ENCODE measurements around the gene FUS.
"Not testable (repeated sequence)": the region's sequence is repeated elsewhere in the genome, so short reads cannot be mapped to it uniquely, and the experiment has no call there.

The FUS gene

DNA sequence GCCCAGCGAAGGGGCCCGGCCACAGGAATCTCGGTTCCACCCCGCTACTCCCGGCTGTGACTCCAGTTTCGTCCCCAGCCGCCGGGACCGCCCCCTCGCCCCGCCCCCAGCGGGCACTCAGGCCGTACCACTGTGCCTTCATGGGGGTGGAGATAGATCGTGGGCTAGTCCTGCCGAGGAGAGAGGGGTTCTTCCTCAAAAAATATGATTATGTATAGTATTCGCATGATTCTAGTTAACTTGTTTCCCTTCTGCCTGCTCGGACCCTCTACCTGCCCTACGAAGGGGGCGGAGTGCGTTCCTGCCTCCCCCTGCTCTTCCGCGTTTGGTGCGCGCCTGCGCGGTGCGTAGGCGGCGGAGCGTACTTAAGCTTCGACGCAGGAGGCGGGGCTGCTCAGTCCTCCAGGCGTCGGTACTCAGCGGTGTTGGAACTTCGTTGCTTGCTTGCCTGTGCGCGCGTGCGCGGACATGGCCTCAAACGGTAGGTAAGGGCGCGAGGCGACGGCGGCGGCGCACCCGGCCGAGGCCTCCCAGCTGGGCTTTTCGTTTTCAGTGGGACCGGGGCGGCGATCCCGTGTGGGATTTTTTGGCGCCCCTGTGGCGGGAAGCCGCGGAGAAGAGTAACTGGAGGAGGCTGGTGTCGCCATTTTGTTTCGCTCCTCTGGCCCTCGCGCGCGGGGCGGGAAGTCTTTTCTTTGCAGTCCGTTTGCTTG is at the start of gene FUS:
Gene FUS (plus strand): TSS at position 393 of the 713 bp plus-strand sequence. CDS start 76 bp downstream, at position 469.
- DNase-seq (ENCODE audit: low spot score), result peak; percentile 92

DNA sequence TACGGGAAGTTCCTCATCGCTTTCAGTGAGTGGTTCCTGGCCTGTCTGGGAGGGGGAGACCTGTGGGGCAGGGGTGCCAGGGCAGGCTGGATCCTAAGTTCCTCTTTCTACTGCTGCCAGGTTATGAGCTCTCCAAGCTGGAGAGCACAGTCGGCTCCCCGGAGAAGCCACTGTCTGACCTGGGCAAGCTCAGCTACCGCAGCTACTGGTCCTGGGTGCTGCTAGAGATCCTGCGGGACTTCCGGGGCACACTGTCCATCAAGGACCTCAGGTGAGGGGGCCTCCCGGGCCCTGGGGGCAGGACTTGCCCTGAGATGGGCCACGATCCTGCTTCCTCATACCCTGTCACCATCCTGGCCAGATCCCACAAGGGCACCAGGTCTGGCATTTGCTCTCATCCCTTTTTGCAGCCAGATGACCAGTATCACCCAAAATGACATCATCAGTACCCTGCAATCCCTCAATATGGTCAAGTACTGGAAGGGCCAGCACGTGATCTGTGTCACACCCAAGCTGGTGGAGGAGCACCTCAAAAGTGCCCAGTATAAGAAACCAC is 49.5 kb upstream of the FUS start:
- no peak for DNase-seq (ENCODE audit: low spot score)

DNA sequence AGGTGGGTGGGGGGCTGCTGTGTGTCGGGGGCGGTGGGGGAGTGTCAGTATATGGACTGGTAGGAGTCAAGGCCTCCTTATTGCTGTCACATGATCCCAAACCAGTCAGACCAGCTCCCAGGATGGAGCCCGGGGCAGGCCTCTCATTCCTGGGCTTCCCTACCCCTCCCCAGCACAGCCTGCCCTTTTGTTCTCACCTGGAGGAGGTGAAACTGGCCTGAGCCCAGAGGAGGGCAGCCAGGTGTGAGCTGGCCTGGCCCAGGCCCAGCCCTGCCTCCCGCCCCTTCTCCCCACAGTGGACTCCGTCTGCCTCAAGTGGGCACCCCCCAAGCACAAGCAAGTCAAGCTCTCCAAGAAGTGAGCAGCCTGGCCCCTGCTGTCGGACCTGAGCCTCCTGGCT is 49.0 kb upstream of the FUS start:
- no peak for DNase-seq (ENCODE audit: low spot score)

- no peak for DNase-seq (ENCODE audit: low spot score)
These were observed 48.5 kb upstream of the FUS start for GRCh38 chr16:31131416-31131815.

GRCh38 chr16:31131841-31132271 is 48.1 kb upstream of the FUS start:
- DNase-seq (ENCODE audit: low spot score), result no peak

GRCh38 chr16:31132303-31132979 is 47.5 kb upstream of the FUS start:
- no peak for DNase-seq (ENCODE audit: low spot score)

- no peak for DNase-seq (ENCODE audit: low spot score)
These were observed 46.9 kb upstream of the FUS start for GRCh38 chr16:31133046-31133501.

- DNase-seq (ENCODE audit: low spot score), result no peak
These were observed 45.8 kb upstream of the FUS start for GRCh38 chr16:31134091-31134571.

- DNase-seq (ENCODE audit: low spot score), result no peak
These were observed 45.1 kb upstream of the FUS start for GRCh38 chr16:31134625-31135534.

DNA sequence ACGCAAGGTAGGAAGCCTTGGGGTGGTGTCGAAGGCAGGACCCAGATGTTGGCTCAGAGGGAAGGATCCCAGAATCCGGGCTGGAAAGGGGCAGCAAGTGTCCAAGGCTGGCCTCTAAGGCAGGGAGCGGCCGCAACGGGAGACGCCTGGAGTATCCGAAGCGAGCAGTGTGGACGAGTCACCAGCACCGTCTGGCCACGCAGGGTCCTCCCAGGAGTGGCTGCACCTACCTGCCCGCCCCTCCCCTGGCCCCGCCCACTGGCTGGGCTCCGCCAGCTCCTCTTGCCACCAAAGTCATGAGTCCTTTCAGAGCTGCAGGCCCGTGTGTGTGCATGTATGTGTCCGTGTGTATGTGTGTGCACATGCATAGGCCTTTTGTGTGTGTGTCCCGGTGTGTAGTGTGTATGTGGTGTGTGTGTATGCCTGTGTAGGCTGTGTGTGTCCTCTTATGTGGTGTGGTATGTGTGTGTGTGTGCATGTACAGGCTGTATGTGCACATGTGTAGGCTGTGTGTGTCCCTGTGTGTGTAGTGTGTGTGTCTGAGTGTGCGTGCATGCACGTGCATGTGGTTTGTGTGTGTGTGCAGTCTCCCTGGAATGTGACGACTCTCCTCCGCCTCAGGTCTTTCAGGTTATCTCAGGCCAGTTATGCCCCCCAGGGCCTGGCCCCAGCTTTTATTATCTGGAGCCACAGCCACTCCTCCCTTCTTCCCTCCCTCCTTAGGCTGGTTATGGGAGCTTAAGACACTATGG is 44.2 kb upstream of the FUS start, which contains the start of gene PRSS8:
Gene PRSS8 (minus strand): TSS at position 193 of the 752 bp plus-strand sequence. CDS start 229 bp downstream, outside the sequence.
- no peak for DNase-seq (ENCODE audit: low spot score)

GRCh38 chr16:31136287-31136662 is 43.7 kb upstream of the FUS start:
- DNase-seq (ENCODE audit: low spot score), result no peak

DNA sequence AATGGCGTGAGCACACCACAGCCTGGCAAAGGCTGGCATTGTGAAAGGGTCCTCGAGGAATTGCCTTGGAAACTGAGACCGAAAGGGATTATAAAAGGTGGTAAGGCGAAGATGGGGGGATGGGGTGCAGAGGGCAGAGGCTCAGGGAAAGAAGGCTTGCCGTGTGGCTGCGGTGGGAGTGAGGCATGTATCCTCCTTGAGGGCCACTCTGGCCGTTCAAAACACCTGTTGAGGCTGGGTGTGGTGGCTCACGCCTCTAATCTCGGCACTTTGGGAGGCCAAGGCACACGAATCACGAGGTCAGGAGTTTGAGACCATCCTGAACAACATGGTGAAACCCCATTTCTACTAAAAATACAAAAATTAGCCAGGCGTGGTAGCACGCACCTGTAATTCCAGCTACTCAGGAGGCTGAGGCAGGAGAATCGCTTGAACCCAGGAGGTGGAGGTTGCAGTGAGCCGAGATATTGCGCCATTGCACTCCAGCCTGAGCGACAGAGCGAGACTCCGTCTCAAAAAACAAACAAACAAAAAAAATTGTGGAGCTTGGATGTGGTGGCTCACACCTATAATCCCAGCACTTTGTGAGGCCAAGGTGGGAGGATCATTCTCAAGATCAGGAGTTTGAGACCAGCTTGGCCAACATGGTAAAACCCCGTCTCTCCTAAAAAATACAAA is 43.0 kb upstream of the FUS start:
- DNase-seq (ENCODE audit: low spot score), result not testable (repeated sequence)

GRCh38 chr16:31138621-31139578 is 41.0 kb upstream of the FUS start:
- DNase-seq (ENCODE audit: low spot score), result no peak

GRCh38 chr16:31141071-31141469 is 38.9 kb upstream of the FUS start:
- not testable (repeated sequence) for DNase-seq (ENCODE audit: low spot score)

DNA sequence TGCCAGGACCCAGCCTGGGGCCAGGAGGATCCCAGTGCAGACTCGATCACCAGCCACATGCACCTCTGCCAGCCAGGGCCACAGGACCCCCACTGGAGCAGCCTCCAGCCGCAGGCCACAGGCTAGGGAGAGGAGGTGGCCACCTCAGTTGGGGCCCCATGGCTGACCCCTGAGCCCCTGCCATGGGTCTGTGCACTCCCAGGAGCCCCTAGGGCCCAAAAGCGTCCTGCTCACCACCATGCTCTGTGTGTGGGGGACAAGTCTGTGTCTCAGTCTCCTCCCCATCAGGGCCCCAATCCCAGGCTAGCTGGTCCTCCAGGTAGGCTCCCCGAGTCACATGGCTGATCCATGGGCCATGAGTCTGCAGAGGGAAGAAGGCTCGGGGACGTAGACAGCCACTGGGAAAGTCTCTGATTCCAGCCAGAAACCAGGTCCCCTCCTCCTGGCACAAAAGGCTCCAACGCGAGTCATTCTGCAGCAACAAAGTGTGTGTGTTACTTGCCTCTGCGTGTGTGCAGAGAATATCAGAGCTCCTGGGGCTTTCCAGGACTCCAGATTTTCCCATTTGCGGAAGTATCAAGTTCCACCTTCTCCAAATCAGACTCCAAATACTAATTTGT is 38.3 kb upstream of the FUS start:
- no peak for DNase-seq (ENCODE audit: low spot score)

GRCh38 chr16:31142109-31143010 is 37.6 kb upstream of the FUS start:
- peak; percentile 99 for DNase-seq (ENCODE audit: low spot score)

DNA sequence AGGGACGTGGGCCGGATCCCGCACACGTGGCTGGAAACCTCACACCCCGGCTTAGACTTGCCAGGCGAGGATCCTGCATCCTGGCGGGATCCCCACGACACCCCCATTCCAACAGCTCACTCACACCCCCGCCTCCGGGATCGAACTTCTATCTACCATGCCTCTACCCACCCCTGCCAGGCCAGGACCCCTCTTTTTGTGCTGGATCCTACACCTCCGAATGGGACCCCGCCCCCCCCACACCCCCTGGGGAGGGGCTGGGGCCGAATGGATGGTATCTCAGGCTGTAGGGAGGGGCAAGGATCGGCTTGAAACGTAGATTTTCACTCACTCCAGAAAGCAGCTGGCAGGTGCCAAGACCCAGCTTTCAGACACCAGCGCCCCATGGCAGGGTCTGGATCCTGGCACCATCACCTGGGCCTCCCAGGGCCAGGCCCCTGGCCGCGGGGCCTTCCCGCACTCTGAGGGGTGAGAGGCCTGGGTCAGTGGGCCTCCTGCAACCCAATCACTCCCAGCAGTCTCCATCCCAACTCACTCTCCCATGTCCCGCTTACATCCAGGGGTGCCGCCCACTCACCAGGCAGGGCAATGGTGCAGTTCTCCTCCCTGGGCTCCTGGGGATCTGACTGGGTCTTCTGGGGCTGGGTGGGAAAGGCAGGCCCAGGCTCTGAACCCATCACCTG is 36.8 kb upstream of the FUS start:
- DNase-seq (ENCODE audit: low spot score), result no peak

All from HuH-7.5 (cell line).